Stimulated activated naive B cell treated with anti-CD40 and anti-IgM and Interleukin-4, amounts not matched to agents 10 μg/mL and 1 μg/mL and 100 μg/mL, for 72 hours (primary cell): ENCODE measurements around the gene KCNQ4.
A peak's percentile ranks its signal among the peaks of the same experiment; 100 is the strongest.

Source experiments
- ATAC-seq, 2 donors: fragments of 150-1000 bp; cut with Tn5 transposase; replicated peaks; 2 replicates each; pipeline ENCODE4 v1.10.0; 2021; ENCODE audit warnings: moderate library complexity in 1 of 2
- DNase-seq: peaks from one replicate; pipeline ENCODE4 v3.0.0; 2021
- H3K27ac Mint-ChIP-seq: one replicate; pipeline ENCODE4 v1.8.0; 2022; ENCODE audit warnings: mild to moderate bottlenecking, mixed read lengths
- H3K27me3 Mint-ChIP-seq, 2 donors: one replicate each; pipeline ENCODE4 v1.8.0; 2022; ENCODE audit warnings: mixed read lengths in 2 of 2
- H3K36me3 Mint-ChIP-seq, 2 donors: one replicate each; pipeline ENCODE4 v1.8.0; 2022; ENCODE audit warnings: mixed read lengths in 2 of 2, mild to moderate bottlenecking in 1 of 2
- H3K4me1 Mint-ChIP-seq, 2 donors: one replicate each; pipeline ENCODE4 v1.8.0; 2022; ENCODE audit warnings: mixed read lengths in 2 of 2, mild to moderate bottlenecking in 1 of 2
- H3K4me3 Mint-ChIP-seq, 2 donors: one replicate each; pipeline ENCODE4 v1.8.0; 2022; ENCODE audit warnings: mild to moderate bottlenecking in 2 of 2, mixed read lengths in 2 of 2, moderate library complexity in 1 of 2
- H3K9me3 Mint-ChIP-seq, 2 donors: one replicate each; pipeline ENCODE4 v1.8.0; 2022; ENCODE audit warnings: mixed read lengths in 2 of 2, mild to moderate bottlenecking in 1 of 2

The KCNQ4 gene

GRCh38 chr1:40862008-40862863 is 78.6 kb downstream of the KCNQ4 start, which contains the start of gene CITED4:
Gene CITED4, minus strand, starts transcription at chr1:40862363. Its CDS starts 236 bp downstream, at chr1:40862127.
- peak; percentile 95 to 97 for ATAC-seq
- no peaks in the 10 kb centered on the region for H3K9me3 Mint-ChIP-seq
- H3K36me3 Mint-ChIP-seq: no peaks in the 10 kb centered on the region
- DNase-seq: peak; percentile 91
- H3K4me3 Mint-ChIP-seq: peak within 1 kb of the TSS; percentile 87 to 93
- H3K4me1 Mint-ChIP-seq: peaks cover 10 to 14% of the 10 kb centered on the region in 2 donors
- H3K27me3 Mint-ChIP-seq: peaks cover 23 to 31% of the 10 kb centered on the region in 2 donors
- H3K27ac Mint-ChIP-seq: peak within 1 kb of the TSS; percentile 80

- no peaks in the 10 kb centered on the region for H3K4me1 Mint-ChIP-seq
- H3K27ac Mint-ChIP-seq: no peak overlapping the region
- H3K9me3 Mint-ChIP-seq: peaks cover 0 to 7% of the 10 kb centered on the region in 2 donors
- H3K36me3 Mint-ChIP-seq: no peaks in the 10 kb centered on the region
- DNase-seq (no peak), ATAC-seq (no peak)
- H3K27me3 Mint-ChIP-seq: peaks cover 5 to 19% of the 10 kb centered on the region in 2 donors
- no peak overlapping the region for H3K4me3 Mint-ChIP-seq
Measured at GRCh38 chr1:40868051-40868723, 84.6 kb downstream of the KCNQ4 start.

- Mint-ChIP-seq H3K36me3 (no peaks in the 10 kb centered on the region), H3K4me3 (no peak overlapping the region), H3K4me1 (no peaks in the 10 kb centered on the region), H3K27me3 (peaks cover 15 to 33% of the 10 kb centered on the region in 2 donors), H3K27ac (no peak overlapping the region), H3K9me3 (peaks cover 0 to 7% of the 10 kb centered on the region in 2 donors)
- ATAC-seq (no peak), DNase-seq (no peak)
Measured at GRCh38 chr1:40870135-40870728, 86.6 kb downstream of the KCNQ4 start.

GRCh38 chr1:40872276-40872675 is 88.7 kb downstream of the KCNQ4 start:
- Mint-ChIP-seq H3K9me3 (peaks cover 8 to 12% of the 10 kb centered on the region in 2 donors), H3K27me3 (peaks cover 15 to 34% of the 10 kb centered on the region in 2 donors), H3K4me3 (no peak overlapping the region), H3K36me3 (peaks cover 0 to 4% of the 10 kb centered on the region in 2 donors), H3K4me1 (no peaks in the 10 kb centered on the region), H3K27ac (no peak overlapping the region)
- DNase-seq: no peak
- no peak for ATAC-seq

- no peak for ATAC-seq
- DNase-seq: no peak
- no peak overlapping the region for H3K4me3 Mint-ChIP-seq
Measured at GRCh38 chr1:40873863-40874472, 90.4 kb downstream of the KCNQ4 start.

GRCh38 chr1:40876436-40876761 is 92.8 kb downstream of the KCNQ4 start:
- no peak overlapping the region for H3K27ac Mint-ChIP-seq
- peaks cover 5 to 8% of the 10 kb centered on the region in 2 donors for H3K9me3 Mint-ChIP-seq
- no peaks in the 10 kb centered on the region for H3K4me1 Mint-ChIP-seq
- peaks cover 2 to 4% of the 10 kb centered on the region in 2 donors for H3K36me3 Mint-ChIP-seq
- no peak overlapping the region for H3K4me3 Mint-ChIP-seq
- H3K27me3 Mint-ChIP-seq: peaks cover 23 to 53% of the 10 kb centered on the region in 2 donors
- ATAC-seq: no peak
- DNase-seq: no peak

More at GRCh38 chr1:40873863-40874472, 90.4 kb downstream of the KCNQ4 start:
- Mint-ChIP-seq H3K27me3 (peaks cover 19 to 39% of the 10 kb centered on the region in 2 donors), H3K9me3 (peaks cover 8 to 12% of the 10 kb centered on the region in 2 donors), H3K27ac (no peak overlapping the region), H3K36me3 (peaks cover 2 to 4% of the 10 kb centered on the region in 2 donors), H3K4me1 (no peaks in the 10 kb centered on the region)

- no peaks in the 10 kb centered on the region for H3K4me1 Mint-ChIP-seq
- no peak overlapping the region for H3K4me3 Mint-ChIP-seq
- H3K27ac Mint-ChIP-seq: no peak overlapping the region
- ATAC-seq (no peak), DNase-seq (no peak)
- peaks cover 23 to 53% of the 10 kb centered on the region in 2 donors for H3K27me3 Mint-ChIP-seq
- H3K36me3 Mint-ChIP-seq: peaks cover 2 to 4% of the 10 kb centered on the region in 2 donors
- peaks cover 5 to 8% of the 10 kb centered on the region in 2 donors for H3K9me3 Mint-ChIP-seq
Measured at GRCh38 chr1:40876891-40877290, 93.3 kb downstream of the KCNQ4 start.

- Mint-ChIP-seq H3K4me1 (no peaks in the 10 kb centered on the region), H3K9me3 (peaks cover 7 to 8% of the 10 kb centered on the region in 2 donors), H3K4me3 (no peak overlapping the region), H3K27ac (no peak overlapping the region), H3K27me3 (peaks cover 23 to 55% of the 10 kb centered on the region in 2 donors), H3K36me3 (peaks cover 4% of the 10 kb centered on the region in 2 donors)
- DNase-seq (no peak), ATAC-seq (no peak)
Measured at GRCh38 chr1:40877698-40878097, 94.1 kb downstream of the KCNQ4 start.

GRCh38 chr1:40878906-40879305 is 95.3 kb downstream of the KCNQ4 start:
- ATAC-seq (no peak), DNase-seq (no peak)
- Mint-ChIP-seq H3K4me1 (peaks cover 2 to 3% of the 10 kb centered on the region in 2 donors), H3K36me3 (peaks cover 4% of the 10 kb centered on the region in 2 donors), H3K27me3 (peaks cover 23 to 55% of the 10 kb centered on the region in 2 donors), H3K27ac (no peak overlapping the region), H3K4me3 (no peak overlapping the region), H3K9me3 (peaks cover 8% of the 10 kb centered on the region in 2 donors)

GRCh38 chr1:40879482-40880175 is 96.0 kb downstream of the KCNQ4 start:
- Mint-ChIP-seq H3K9me3 (peaks cover 8% of the 10 kb centered on the region in 2 donors), H3K27me3 (peaks cover 23 to 55% of the 10 kb centered on the region in 2 donors), H3K36me3 (peaks cover 4% of the 10 kb centered on the region in 2 donors), H3K27ac (no peak overlapping the region), H3K4me3 (no peak overlapping the region), H3K4me1 (peaks cover 3 to 6% of the 10 kb centered on the region in 2 donors)
- DNase-seq (no peak), ATAC-seq (no peak)

GRCh38 chr1:40880813-40881549 is 97.4 kb downstream of the KCNQ4 start:
- H3K27ac Mint-ChIP-seq: no peak overlapping the region

GRCh38 chr1:40884055-40884795 is 100.6 kb downstream of the KCNQ4 start:
- H3K4me1 Mint-ChIP-seq: peaks cover 3 to 6% of the 10 kb centered on the region in 2 donors
- peaks cover 0 to 3% of the 10 kb centered on the region in 2 donors for H3K36me3 Mint-ChIP-seq
- no peak overlapping the region for H3K27ac Mint-ChIP-seq
- DNase-seq (no peak), ATAC-seq (peak; percentile 20 to 29)
- H3K4me3 Mint-ChIP-seq: peak overlapping the region; percentile 67 to 76
- peaks cover 44 to 75% of the 10 kb centered on the region in 2 donors for H3K27me3 Mint-ChIP-seq
- peaks cover 0 to 3% of the 10 kb centered on the region in 2 donors for H3K9me3 Mint-ChIP-seq

More at GRCh38 chr1:40880813-40881549, 97.4 kb downstream of the KCNQ4 start:
- peaks cover 4 to 5% of the 10 kb centered on the region in 2 donors for H3K9me3 Mint-ChIP-seq
- peaks cover 31 to 60% of the 10 kb centered on the region in 2 donors for H3K27me3 Mint-ChIP-seq
- peaks cover 3 to 6% of the 10 kb centered on the region in 2 donors for H3K4me1 Mint-ChIP-seq
- ATAC-seq (no peak), DNase-seq (no peak)
- H3K36me3 Mint-ChIP-seq: peaks cover under 1 to 4% of the 10 kb centered on the region in 2 donors
- no peak overlapping the region for H3K4me3 Mint-ChIP-seq
